ENCODE results near the gene OR14K1.
"Not testable (repeated sequence)": the region's sequence is repeated elsewhere in the genome, so short reads cannot be mapped to it uniquely, and the experiment has no call there.

Gene OR14K1, protein sequence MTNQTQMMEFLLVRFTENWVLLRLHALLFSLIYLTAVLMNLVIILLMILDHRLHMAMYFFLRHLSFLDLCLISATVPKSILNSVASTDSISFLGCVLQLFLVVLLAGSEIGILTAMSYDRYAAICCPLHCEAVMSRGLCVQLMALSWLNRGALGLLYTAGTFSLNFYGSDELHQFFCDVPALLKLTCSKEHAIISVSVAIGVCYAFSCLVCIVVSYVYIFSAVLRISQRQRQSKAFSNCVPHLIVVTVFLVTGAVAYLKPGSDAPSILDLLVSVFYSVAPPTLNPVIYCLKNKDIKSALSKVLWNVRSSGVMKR

DNA sequence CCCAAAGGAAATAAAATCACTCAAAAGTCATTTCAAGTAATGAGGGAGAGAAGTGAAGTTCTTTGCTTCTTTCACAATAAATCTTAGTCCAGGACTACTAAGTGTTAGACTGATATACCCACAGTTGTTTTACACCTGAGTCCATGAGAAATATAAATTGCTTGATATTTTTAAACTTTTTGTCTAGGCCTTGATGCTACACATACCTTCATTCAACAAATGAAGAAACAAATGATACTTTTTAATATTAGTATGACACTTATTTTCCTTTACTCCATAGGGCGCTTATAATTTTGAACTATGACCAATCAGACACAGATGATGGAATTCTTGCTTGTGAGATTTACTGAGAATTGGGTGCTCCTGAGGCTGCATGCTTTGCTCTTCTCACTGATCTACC is at the start of gene OR14K1:
OR14K1 (plus strand) TSS at position 301 of the 400 bp plus-strand sequence; CDS start at position 301, 0 bp downstream.
- CTCF ChIA-PET: no interaction called here
- DNase-seq (ENCODE audit: extremely low spot score): no peak
- POLR2A ChIA-PET: no interaction called here
- no peak for TF ChIP-seq SP1 (IDR thresholded peaks at IDR 0.05)
- TF ChIP-seq HDGF (IDR thresholded peaks at IDR 0.05; ENCODE audit: borderline replicate concordance): no peak
- TF ChIP-seq, protein P1, sequence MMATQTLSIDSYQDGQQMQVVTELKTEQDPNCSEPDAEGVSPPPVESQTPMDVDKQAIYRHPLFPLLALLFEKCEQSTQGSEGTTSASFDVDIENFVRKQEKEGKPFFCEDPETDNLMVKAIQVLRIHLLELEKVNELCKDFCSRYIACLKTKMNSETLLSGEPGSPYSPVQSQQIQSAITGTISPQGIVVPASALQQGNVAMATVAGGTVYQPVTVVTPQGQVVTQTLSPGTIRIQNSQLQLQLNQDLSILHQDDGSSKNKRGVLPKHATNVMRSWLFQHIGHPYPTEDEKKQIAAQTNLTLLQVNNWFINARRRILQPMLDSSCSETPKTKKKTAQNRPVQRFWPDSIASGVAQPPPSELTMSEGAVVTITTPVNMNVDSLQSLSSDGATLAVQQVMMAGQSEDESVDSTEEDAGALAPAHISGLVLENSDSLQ (IDR thresholded peaks at IDR 0.05): no peak

DNA sequence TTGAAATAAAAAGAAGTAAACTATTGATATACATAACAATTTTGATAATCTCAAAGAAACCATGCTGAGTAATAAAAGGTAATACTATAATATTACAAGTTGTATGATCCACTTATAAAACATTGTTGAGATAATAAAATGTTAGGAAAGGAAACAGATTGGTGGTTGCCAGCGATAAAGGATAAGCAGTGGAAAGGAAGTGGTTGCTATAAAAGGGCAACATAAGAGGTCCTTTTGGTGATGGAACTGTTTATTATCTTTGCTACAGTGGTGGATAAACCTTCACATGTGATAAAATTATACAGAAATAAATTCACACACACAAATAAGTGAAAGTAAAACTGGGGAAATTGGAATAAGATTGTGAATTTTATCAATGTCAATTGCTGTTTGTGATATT is 37.1 kb upstream of the OR14K1 start:
- ChIA-PET CTCF (no interaction called here), POLR2A (no interaction called here)
- no peak for DNase-seq (ENCODE audit: extremely low spot score)
- no peak for TF ChIP-seq ELF4 (IDR thresholded peaks at IDR 0.05)
- TF ChIP-seq FOXA1 (IDR thresholded peaks at IDR 0.05): no peak
- TF ChIP-seq SP1 (IDR thresholded peaks at IDR 0.05): no peak

DNA sequence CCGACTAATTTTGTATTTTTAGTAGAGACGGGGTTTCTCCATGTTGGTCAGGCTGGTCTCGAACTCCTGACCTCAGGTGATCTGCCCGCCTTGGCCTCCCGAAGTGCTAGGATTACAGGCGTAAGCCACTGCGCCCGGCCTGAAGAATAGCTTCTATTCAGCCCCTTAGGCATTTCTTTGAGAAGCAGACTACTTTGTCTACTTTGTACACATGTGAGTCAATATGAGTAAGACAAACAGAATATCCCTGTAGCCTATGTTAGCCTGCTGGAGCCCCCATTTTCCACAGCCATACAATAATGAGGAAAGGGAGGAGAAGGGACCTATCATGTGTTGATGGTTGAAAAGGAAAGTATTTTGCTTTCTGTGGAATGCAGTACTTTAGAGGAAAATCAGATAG is 27.7 kb upstream of the OR14K1 start:
- POLR2A ChIA-PET; DNase-seq (ENCODE audit: extremely low spot score); CTCF ChIA-PET: not testable (repeated sequence)

DNA sequence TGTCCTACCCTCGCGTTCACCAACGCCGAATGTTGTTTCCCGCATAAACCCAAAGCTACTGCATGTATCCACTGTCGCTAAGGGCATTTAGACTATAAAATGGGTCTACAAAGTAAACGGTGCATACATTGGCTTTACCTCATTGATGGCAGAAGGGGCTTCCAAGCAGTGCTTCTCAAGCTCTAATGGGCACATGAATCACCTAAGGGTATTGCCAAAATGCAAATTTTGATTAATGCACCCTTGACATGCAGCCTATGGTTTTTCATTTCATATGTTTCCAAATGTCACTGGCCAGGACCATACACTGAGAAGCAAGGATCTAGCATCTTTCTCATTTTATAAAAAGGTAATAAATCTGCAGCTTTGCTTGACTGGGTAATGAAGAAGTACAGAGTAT is 24.7 kb upstream of the OR14K1 start:
- ChIA-PET POLR2A (no interaction called here), CTCF (no interaction called here)
- DNase-seq (ENCODE audit: extremely low spot score): no peak
- TF ChIP-seq FOXK2 (IDR thresholded peaks at IDR 0.05) (no peak), FOXM1 (IDR thresholded peaks at IDR 0.05; ENCODE audit: borderline replicate concordance) (no peak), ZNF384 (IDR thresholded peaks at IDR 0.05) (no peak), HDGF (IDR thresholded peaks at IDR 0.05; ENCODE audit: borderline replicate concordance) (no peak), FOXA1 (IDR thresholded peaks at IDR 0.05) (no peak), TARDBP (IDR thresholded peaks at IDR 0.05) (no peak), CTBP1 (IDR thresholded peaks at IDR 0.05; ENCODE audit: borderline replicate concordance) (no peak)

DNA sequence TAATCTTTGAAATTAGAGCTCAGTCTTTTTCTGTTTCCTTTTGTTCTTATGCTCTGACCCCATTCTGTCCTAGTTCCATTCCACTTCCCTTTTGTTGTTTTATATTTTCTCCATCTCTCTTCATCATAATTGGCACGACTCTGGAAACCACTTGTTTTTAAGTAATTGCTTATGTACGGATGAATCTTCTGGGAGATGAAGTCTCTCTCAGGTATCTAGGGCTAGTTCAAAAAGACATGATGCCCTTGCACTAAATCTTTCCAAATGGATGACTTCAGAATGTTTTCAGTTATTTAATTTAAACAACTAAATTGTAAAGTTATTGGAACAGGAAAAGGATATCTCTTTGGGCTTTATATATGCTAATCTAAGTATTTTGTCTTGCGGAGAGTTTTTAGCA is 21.9 kb upstream of the OR14K1 start, which contains the start of gene OR6F1:
OR6F1 (minus strand) TSS at position 101 of the 400 bp plus-strand sequence. CDS start 3,891 bp downstream, outside the sequence.
- ChIA-PET POLR2A (no interaction called here), CTCF (no interaction called here)
- DNase-seq (ENCODE audit: extremely low spot score): no peak
- TF ChIP-seq ELF4 (IDR thresholded peaks at IDR 0.05) (no peak), FOXA1 (IDR thresholded peaks at IDR 0.05) (no peak), FOXK2 (IDR thresholded peaks at IDR 0.05) (no peak), SUZ12 (IDR thresholded peaks at IDR 0.05) (no peak), CTBP1 (IDR thresholded peaks at IDR 0.05; ENCODE audit: borderline replicate concordance) (no peak)

DNA sequence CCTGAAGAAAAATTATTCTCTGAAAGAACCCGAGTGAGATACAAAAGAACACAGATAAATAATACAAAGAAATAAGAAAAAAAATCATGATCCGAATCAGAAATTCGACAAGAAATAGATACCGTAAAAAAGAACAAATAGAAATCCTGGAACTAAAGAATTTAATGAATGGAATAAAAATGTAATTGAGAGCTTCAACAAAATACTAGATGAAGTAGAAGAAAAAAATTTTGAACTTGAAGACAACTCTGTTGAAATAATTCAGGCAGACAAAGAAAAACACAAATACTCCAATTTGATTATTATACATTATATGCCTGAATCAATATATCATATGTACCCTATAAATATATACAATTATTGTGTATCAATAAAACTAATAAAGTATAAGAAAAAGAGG is 17.2 kb upstream of the OR14K1 start:
- POLR2A ChIA-PET: no interaction called here
- no peak for DNase-seq (ENCODE audit: extremely low spot score)
- TF ChIP-seq SP1 (IDR thresholded peaks at IDR 0.05) (no peak), ZNF384 (IDR thresholded peaks at IDR 0.05) (no peak), ELF4 (IDR thresholded peaks at IDR 0.05) (no peak), FOXM1 (IDR thresholded peaks at IDR 0.05; ENCODE audit: borderline replicate concordance) (no peak), TARDBP (IDR thresholded peaks at IDR 0.05) (no peak), CTBP1 (IDR thresholded peaks at IDR 0.05; ENCODE audit: borderline replicate concordance) (no peak), BHLHE40 (IDR thresholded peaks at IDR 0.05; ENCODE audit: borderline replicate concordance) (no peak), FOXK2 (IDR thresholded peaks at IDR 0.05) (no peak), LEF1 (IDR thresholded peaks at IDR 0.05; ENCODE audit: borderline replicate concordance) (no peak), NFRKB (IDR thresholded peaks at IDR 0.05) (no peak), FOXA1 (IDR thresholded peaks at IDR 0.05) (no peak), ARNT (IDR thresholded peaks at IDR 0.05) (no peak), L3MBTL2 (conservative IDR thresholded peaks at IDR 0.05) (no peak), HDGF (IDR thresholded peaks at IDR 0.05; ENCODE audit: borderline replicate concordance) (no peak), SUZ12 (IDR thresholded peaks at IDR 0.05) (no peak)
- TF ChIP-seq, protein P1 (IDR thresholded peaks at IDR 0.05): no peak
- CTCF ChIA-PET: no interaction called here

DNA sequence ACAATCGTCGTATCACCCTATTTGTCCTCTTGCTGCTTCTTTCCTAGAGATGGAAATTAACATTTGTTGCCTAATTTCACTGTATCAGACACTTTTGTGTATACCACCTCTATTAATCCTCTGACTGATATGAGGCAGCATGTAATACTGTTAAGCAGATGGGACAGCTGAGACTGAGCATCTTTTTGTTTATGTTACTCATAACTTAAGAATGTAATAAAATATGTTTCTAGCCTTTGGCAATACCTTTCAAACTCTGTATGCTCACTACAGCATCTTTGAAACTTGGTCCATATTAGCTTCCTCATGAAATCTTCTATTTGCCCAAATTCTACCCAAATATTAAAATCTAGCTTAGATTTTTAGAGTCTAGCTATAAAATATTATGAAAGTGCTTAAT is 2.3 kb downstream of the OR14K1 start:
- no peak for DNase-seq (ENCODE audit: extremely low spot score)
- TF ChIP-seq FOXK2 (IDR thresholded peaks at IDR 0.05) (no peak), ARNT (IDR thresholded peaks at IDR 0.05) (no peak), L3MBTL2 (conservative IDR thresholded peaks at IDR 0.05) (no peak), FOXA1 (IDR thresholded peaks at IDR 0.05) (no peak), NFRKB (IDR thresholded peaks at IDR 0.05) (no peak), TARDBP (IDR thresholded peaks at IDR 0.05) (no peak), LEF1 (IDR thresholded peaks at IDR 0.05; ENCODE audit: borderline replicate concordance) (no peak), SUZ12 (IDR thresholded peaks at IDR 0.05) (no peak), ELF4 (IDR thresholded peaks at IDR 0.05) (no peak), CTBP1 (IDR thresholded peaks at IDR 0.05; ENCODE audit: borderline replicate concordance) (no peak), BHLHE40 (IDR thresholded peaks at IDR 0.05; ENCODE audit: borderline replicate concordance) (no peak), FOXM1 (IDR thresholded peaks at IDR 0.05; ENCODE audit: borderline replicate concordance) (no peak), SP1 (IDR thresholded peaks at IDR 0.05) (no peak), ZNF384 (IDR thresholded peaks at IDR 0.05) (no peak), HDGF (IDR thresholded peaks at IDR 0.05; ENCODE audit: borderline replicate concordance) (no peak)
- TF ChIP-seq, protein P1 (IDR thresholded peaks at IDR 0.05): no peak
- ChIA-PET POLR2A (no interaction called here), CTCF (no interaction called here)
